Measurements from ENCODE around the gene RHBDD2. TPM values are rescaled to one million over a fixed set of nuclear protein-coding genes. Genes with fewer than 3 reads are reported as not detected.
"Not testable (repeated sequence)": the region's sequence is repeated elsewhere in the genome, so short reads cannot be mapped to it uniquely, and the experiment has no call there.

RHBDD2 gene
- polyA plus RNA-seq, 1 experiment: 34.9 TPM

DNA sequence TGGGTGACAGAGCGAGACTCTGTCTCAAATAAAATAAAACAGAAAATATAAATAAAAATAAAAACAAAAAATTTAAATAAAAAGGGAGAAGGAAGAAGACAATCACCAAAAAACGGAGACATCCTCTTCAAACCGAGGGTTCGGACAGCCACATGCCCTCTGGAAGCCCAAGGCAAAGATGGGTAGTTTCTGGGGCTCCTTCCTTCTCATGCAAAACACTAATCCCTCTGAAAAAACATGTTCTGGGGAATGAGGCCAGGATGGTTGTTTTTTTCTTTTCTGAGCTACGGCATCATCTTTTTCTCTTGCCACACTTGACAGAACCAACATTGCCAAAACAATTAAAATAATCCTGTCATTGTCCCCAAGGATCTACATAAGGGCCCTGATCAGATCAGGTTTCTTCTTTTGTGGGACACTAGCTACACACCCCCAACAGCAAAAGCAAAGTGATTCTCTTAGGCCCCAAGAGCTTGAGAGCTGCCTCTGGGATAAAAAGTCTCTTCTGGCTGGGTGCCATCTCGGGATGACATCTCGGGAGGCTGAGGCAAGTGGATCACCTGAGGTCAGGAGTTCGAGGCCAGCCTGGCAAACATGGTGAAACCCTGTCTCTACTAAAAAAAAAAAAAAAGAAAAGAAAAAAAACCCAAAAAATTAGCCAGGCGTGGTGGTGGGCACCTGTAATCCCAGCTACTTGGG, 21.9 kb downstream of the RHBDD2 start:
- no peak overlapping the region for H3K27ac ChIP-seq (ENCODE audit: low read depth, low read length)
- H3K4me3 ChIP-seq (ENCODE audit: low read depth, low read length): no peak overlapping the region
- no peaks in the 10 kb centered on the region for H3K9me3 ChIP-seq (ENCODE audit: control insufficient read depth, insufficient read depth, low read length)
- DNase-seq (ENCODE audit: low read depth, low spot score): no peak
- ChIA-PET POLR2A (no interaction called here), CTCF (interaction anchor here (0.7 to 1.4 kb wide), 2 partner anchors 114 to 119 kb away, joined by 3 to 4 read pairs; no protein-coding TSS in a partner anchor)
- TF ChIP-seq, protein P1, sequence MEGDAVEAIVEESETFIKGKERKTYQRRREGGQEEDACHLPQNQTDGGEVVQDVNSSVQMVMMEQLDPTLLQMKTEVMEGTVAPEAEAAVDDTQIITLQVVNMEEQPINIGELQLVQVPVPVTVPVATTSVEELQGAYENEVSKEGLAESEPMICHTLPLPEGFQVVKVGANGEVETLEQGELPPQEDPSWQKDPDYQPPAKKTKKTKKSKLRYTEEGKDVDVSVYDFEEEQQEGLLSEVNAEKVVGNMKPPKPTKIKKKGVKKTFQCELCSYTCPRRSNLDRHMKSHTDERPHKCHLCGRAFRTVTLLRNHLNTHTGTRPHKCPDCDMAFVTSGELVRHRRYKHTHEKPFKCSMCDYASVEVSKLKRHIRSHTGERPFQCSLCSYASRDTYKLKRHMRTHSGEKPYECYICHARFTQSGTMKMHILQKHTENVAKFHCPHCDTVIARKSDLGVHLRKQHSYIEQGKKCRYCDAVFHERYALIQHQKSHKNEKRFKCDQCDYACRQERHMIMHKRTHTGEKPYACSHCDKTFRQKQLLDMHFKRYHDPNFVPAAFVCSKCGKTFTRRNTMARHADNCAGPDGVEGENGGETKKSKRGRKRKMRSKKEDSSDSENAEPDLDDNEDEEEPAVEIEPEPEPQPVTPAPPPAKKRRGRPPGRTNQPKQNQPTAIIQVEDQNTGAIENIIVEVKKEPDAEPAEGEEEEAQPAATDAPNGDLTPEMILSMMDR (IDR thresholded peaks at IDR 0.05; ENCODE audit: low read depth, low read length): no peak
- H3K27me3 ChIP-seq (ENCODE audit: control insufficient read depth, insufficient read depth, low read length): peaks cover 3% of the 10 kb centered on the region

DNA sequence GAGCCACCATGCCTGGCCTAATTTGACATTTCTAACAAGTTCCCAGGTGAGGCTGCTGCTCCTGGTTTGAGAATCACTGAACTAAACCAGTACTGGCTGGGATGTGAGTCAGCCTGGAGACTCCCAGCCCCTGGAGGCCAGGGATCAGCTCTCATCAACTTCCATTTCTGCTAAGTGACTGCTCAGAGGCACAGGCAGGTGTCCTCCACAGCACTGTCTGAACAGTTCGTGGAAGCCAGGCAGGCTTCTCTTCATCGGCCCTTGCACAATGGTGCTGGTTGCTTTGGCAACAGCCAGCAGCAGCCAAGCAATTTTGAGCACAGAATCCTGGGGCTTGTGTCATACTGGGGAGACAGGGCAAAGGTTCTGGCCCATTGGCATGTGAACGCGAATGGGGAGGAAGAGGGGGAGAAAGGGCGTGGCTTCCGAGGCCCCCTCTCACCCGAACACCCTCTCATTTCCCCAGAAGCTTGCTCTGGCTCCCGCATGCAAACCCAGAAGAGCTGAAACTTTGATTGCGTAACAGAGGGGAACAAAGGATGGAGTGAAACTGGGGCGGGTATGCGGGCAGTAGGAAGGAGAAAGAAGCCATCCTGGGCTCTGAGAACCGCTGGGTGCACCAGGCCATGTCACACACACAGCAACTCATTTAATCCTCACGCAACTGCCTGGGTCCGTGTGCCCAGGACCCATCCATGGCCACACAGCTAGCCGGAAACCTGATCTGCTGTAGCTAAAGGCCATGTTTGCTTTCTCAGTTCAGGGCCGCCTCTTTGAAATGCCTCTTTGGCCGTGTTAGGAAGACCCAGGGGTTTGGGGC, 27.2 kb downstream of the RHBDD2 start:
- TF ChIP-seq, protein P1 (IDR thresholded peaks at IDR 0.05; ENCODE audit: low read depth, low read length): no peak
- CTCF ChIA-PET: no interaction called here

DNA sequence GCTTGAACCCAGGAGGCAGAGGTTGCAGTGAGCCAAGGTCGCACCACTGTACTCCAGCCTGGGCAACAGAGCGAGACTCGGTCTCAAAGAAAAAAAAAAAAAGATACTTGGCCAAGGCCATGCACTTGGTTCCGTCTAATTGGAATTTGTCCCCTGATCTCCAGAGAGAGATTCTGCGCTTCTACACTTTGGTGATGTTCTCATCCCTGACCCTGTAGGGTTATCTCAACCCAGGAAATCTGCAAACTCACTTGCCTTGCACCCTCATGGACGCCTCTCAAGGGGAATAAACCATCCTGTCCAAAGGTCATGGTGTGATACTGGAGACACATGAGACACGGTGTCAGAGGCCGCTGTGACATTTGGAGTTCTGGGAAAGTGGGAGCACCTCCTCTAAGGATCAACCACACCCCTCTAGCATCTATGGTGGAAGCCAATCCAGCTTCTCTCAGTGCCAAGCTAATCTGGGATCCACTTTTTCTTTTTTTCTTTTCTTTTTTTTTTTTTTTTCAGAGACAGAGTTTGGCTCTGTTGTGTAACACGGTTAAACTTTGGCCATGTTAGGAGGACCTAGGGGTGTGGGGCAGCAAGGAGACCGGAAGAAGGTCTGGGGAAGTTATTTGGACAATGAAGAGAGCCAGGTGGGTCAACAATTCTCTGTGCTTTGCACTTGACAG, 28.3 kb downstream of the RHBDD2 start:
- CTCF ChIA-PET: no interaction called here
- Histone ChIP-seq H3K27ac (ENCODE audit: low read depth, low read length) (no peak overlapping the region), H3K9me3 (ENCODE audit: control insufficient read depth, insufficient read depth, low read length) (no peaks in the 10 kb centered on the region), H3K27me3 (ENCODE audit: control insufficient read depth, insufficient read depth, low read length) (no peaks in the 10 kb centered on the region), H3K4me3 (ENCODE audit: low read depth, low read length) (no peak overlapping the region)
- DNase-seq (ENCODE audit: low read depth, low spot score): no peak
- TF ChIP-seq, protein P1 (IDR thresholded peaks at IDR 0.05; ENCODE audit: low read depth, low read length): no peak
- POLR2A ChIA-PET: no interaction called here

More for the DNA sequence above, 27.2 kb downstream of the RHBDD2 start:
- H3K27me3 ChIP-seq (ENCODE audit: control insufficient read depth, insufficient read depth, low read length): no peaks in the 10 kb centered on the region
- H3K9me3 ChIP-seq (ENCODE audit: control insufficient read depth, insufficient read depth, low read length): no peaks in the 10 kb centered on the region
- H3K27ac ChIP-seq (ENCODE audit: low read depth, low read length): no peak overlapping the region
- no peak for DNase-seq (ENCODE audit: low read depth, low spot score)
- no peak overlapping the region for H3K4me3 ChIP-seq (ENCODE audit: low read depth, low read length)
- POLR2A ChIA-PET: interaction anchor here (0.6 to 1.0 kb wide), 2 partner anchors 9 to 16 kb away, joined by 4 read pairs; partner anchors contain the start of gene POR

DNA sequence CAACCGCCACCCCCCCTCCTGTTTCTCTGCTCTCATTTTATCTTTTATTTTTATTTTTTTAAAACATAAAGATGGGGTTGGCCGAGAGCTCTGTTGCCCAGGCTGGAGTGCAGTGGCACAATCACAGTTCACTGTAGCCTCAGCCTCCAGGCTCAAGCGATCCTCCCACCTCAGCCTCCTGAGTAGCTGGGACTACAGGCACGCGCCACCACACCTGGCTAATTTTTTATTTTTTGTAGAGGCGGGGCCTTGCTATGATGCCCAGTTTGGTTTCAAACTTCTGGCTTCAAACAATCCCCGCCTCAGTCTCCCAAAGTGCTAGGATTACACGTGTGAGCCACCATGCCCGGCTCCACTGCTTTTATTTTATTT, 28.8 kb downstream of the RHBDD2 start:
- POLR2A ChIA-PET; H3K27ac ChIP-seq (ENCODE audit: low read depth, low read length); DNase-seq (ENCODE audit: low read depth, low spot score); H3K27me3 ChIP-seq (ENCODE audit: control insufficient read depth, insufficient read depth, low read length); H3K4me3 ChIP-seq (ENCODE audit: low read depth, low read length); CTCF ChIA-PET; H3K9me3 ChIP-seq (ENCODE audit: control insufficient read depth, insufficient read depth, low read length): not testable (repeated sequence)

DNA sequence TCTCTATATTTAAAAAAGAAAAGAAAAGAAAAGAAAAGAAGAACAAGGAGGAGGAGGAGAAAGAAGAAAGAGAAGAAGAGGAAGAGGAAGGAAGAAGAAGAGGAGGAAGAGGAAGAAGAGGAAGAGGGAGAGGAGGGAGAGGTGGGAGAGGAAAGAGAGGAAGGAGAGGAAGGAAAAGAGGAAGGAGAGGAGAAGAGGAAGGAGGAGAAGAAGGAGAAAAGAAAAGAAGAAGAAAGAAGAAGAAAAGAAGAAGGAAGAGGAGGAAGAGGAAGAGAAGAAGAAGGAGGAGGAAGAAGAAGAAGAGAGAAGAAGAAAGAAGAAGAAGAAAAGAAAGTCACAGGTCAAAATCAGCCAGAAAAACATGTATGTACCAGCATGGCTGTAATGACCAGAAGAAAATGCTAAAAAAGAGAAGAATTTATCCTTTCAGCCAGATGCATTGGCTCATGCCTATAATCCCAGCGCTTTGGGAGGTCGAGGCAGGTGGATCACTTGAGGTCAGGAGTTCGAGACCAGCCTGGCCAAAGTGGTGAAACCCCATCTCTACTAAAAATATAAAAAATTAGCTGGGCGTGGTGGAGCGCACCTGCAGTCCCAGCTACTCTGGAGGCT, 30.8 kb downstream of the RHBDD2 start:
- Histone ChIP-seq H3K27me3 (ENCODE audit: control insufficient read depth, insufficient read depth, low read length) (no peaks in the 10 kb centered on the region), H3K27ac (ENCODE audit: low read depth, low read length) (no peak overlapping the region), H3K9me3 (ENCODE audit: control insufficient read depth, insufficient read depth, low read length) (no peaks in the 10 kb centered on the region; the same call in 1 of the 2 replicates), H3K4me3 (ENCODE audit: low read depth, low read length) (no peak overlapping the region)
- POLR2A ChIA-PET: no interaction called here
- CTCF ChIA-PET: no interaction called here
- no peak for DNase-seq (ENCODE audit: low read depth, low spot score)
- TF ChIP-seq, protein P1 (IDR thresholded peaks at IDR 0.05; ENCODE audit: low read depth, low read length): no peak

DNA sequence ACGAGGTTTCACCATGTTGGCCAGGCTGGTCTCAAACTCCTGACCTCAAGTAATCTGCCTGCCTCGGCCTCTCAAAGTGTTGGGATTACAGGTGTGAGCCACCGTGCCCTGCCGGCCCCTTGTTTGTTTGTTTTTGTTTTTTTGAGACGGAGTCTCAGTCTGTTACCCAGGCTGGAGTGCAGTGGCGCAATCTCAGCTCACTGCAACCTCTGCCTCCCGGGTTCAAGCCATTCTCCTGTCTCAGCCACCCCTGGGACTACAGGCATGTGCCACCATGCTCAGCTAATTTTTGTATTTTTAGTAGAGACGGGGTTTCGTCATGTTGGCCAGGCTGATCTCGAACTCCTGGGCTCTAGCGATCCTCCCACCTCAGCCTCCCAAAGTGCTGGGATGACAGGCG, 32.4 kb downstream of the RHBDD2 start:
- DNase-seq (ENCODE audit: low read depth, low spot score); H3K27me3 ChIP-seq (ENCODE audit: control insufficient read depth, insufficient read depth, low read length); H3K9me3 ChIP-seq (ENCODE audit: control insufficient read depth, insufficient read depth, low read length); CTCF ChIA-PET; H3K27ac ChIP-seq (ENCODE audit: low read depth, low read length); POLR2A ChIA-PET; H3K4me3 ChIP-seq (ENCODE audit: low read depth, low read length): not testable (repeated sequence)

All from AG04450 (cell line).